NCI-H2227 treated with DMSO at 0.1 percent for 48 hours (cell line): Measurements from ENCODE around the gene AKAP10.
"Not testable (repeated sequence)": the region's sequence is repeated elsewhere in the genome, so short reads cannot be mapped to it uniquely, and the experiment has no call there.

Experiments used
- DNase-seq: peaks from one replicate; lab custom pipeline; 2025; lab: John Stamatoyannopoulos, UW

Gene AKAP10, protein sequence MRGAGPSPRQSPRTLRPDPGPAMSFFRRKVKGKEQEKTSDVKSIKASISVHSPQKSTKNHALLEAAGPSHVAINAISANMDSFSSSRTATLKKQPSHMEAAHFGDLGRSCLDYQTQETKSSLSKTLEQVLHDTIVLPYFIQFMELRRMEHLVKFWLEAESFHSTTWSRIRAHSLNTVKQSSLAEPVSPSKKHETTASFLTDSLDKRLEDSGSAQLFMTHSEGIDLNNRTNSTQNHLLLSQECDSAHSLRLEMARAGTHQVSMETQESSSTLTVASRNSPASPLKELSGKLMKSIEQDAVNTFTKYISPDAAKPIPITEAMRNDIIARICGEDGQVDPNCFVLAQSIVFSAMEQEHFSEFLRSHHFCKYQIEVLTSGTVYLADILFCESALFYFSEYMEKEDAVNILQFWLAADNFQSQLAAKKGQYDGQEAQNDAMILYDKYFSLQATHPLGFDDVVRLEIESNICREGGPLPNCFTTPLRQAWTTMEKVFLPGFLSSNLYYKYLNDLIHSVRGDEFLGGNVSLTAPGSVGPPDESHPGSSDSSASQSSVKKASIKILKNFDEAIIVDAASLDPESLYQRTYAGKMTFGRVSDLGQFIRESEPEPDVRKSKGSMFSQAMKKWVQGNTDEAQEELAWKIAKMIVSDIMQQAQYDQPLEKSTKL

GRCh38 chr17:19977293-19978208 is at the start of gene AKAP10:
Gene AKAP10, minus strand, starts transcription at chr17:19977828. Its CDS starts 149 bp downstream, at chr17:19977679.
- DNase-seq: peak; percentile 66

DNA sequence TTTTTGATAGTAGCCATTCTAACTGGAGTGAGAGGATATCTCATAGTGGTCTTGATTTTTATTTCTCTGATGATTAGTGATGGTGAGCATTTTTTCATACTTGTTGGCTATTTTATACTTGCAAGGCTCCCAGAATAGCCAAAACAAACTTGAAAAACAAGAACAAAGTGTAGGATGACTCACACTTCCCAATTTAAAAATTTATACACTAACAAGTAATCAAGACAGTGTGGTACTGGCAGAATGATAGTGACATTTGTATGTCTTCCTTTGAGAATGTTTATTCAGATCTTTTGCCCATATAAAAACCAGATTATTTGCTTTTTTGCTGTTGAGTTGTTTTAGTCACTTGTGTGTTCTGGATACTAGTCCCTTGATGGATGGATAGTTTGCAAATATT is 49.3 kb upstream of the AKAP10 start:
- no peak for DNase-seq

GRCh38 chr17:20022701-20023100 is 45.1 kb upstream of the AKAP10 start:
- DNase-seq: no peak

GRCh38 chr17:20016475-20016992 is 38.9 kb upstream of the AKAP10 start:
- DNase-seq: not testable (repeated sequence)

DNA sequence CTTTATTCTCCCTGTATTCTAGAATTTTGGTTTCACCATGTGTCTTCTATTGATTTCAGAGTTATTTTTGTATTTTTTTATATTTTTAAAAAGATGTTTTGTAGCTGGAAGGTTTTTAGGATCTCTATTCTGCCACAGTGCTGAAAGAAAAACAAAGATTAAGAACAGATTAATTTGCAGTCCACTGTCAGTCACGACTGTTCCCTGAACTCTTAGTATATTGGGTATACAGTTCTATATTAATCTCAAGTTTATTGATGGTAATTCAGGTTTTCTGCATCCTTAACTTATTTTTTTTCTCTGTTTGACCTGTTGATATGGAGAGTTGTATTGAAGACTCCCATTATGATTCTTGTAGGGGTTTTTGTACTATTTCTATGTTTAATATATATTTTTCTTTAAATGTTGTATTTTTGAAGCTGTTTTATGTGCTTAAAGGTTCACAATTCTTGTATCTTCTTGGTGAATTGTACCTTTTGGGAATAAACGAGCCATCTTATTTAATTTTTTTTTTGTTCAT is 34.4 kb upstream of the AKAP10 start:
- DNase-seq: no peak

GRCh38 chr17:20010936-20011335 is 33.3 kb upstream of the AKAP10 start:
- no peak for DNase-seq

GRCh38 chr17:20010099-20010863 is 32.7 kb upstream of the AKAP10 start:
- peak; percentile 35 for DNase-seq

GRCh38 chr17:20009302-20010098 is 31.9 kb upstream of the AKAP10 start, which contains the start of gene SPECC1:
Gene SPECC1, plus strand, starts transcription at chr17:20009359. Its CDS starts 87,293 bp downstream, at chr17:20096652.
- peak; percentile 54 for DNase-seq

DNA sequence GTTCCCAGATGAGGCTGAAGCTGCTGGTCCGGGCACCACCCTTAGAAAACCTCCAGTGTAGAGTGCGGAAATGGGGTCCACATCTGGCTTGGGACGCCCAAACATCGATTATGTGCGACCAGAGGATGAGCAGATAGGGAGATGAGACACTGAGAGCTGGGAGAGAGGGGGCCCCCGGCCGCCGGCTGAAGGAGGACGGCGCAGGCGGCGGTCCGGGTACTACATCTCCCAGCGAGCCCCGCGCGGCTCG is 31.3 kb upstream of the AKAP10 start:
- DNase-seq: no peak

DNA sequence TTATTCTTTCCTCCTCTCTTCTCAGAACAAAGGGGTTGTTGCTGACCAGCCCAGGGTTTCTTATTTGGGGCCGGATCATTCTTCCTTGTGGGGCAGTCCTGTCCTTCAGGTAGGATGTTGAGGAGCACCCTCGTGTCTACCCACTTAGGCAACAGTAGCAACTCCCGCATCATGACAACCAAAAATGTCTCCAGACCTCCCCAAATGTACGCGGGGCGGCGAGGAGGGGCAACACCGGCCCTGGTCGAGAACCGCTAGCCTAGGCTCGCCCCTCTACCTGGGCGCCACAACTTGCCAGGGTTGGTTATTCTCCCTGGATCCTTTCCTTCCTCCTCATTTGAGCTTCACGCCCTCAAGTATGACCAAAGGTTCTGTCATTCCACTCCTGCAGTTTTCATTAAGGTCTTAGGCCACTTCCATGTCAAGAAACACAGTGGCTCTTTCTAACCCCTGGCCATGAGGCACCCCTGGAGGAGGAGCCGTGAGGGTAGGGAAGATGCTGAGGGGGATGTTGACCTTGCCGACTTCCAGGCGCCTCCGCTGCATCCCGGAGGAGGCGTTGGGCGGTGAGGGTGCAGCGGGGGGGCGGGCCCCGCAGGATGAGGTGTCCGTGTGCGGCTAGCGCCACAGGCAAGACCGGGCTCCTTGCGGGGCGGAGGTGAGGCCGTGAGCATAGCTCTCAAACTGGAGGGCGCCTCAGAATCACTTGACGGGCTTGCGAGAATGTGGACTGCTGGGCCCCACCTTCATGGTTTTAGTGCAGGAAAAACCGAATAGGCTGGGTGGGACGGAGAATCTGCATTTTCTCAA is 30.8 kb upstream of the AKAP10 start:
- DNase-seq: no peak

DNA sequence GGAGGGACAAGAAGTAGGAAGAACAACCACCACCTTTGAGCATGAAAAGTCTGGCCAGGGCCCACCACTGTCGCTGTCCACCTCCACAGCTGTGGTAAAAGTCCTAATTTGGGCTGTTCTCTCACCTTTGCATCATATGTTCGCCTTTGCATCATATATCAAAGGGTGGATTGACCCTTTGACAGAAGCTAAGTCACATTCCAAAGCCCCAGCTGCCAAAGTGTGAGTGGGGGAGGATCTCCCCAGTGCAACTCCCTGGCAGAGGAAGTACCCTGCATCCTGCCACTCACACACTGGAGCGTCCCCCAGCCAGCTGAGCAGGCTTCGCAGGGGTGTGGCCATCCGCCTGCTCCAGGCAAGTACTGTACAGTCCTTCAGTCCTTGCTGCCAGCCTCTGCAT is 18.9 kb upstream of the AKAP10 start:
- DNase-seq: no peak

DNA sequence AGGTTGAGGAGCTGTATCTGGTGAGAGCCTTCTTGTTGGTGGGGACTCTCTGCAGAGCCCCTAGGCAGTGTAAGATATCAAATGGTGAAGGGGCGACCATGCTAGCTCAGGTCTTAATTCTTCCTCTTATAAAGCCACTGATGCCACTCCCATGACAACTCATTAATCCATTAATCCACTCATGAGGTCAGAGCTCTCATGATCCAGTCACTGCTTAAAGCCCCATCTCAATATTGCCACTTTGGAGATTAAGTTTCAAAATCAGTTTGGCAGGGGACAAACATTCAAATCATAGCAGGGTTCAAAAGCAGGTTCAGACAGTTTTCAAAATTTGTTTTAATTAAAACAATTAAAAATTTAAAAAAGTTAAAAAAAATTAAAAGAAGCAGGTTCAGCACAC is 18.5 kb upstream of the AKAP10 start:
- DNase-seq: no peak

DNA sequence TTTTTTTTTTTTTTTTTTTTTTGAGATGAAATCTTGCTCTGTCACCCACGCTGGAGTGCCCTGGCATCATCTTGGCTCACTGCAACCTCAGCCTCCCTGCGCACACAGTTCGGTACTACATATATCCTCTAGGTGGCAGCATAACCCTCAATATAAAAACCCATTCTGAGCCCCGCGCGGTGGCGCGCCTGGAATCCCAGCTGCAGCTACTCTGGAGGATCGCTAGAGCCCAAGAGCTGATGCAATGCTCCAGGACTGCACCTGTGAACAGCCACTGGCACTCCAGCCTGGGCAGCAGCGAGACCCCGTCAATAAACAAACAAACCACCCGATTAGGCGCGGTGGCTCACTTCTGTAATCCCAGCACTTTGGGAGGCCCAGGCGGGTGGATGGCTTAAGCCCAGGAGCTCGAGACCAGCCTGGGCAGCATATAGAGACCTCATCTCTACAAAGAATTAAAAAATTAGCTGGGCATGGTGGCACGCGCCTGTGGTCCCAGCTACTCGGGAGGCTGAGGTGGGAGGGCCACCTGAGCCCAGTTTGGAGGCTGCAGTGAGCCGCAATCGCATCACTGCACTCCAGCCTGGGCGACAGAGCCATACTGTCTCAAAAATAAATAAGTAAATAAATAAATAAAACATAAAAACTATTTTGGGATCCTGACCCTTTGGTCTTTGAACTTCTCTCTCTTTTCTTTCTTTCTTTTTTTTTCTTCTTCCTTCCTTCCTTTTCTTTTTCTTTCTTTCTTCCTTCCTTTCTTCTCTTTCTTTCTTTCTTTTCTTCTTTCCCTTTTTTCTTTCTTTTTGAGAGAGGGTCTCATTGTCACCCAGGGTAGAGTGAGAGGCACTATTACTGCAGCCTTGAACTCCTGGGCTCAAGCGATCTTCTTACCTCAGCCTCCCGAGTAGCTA is 15.4 kb upstream of the AKAP10 start:
- peak; percentile 84 for DNase-seq

- no peak for DNase-seq
Observed at GRCh38 chr17:19991252-19991885, 13.7 kb upstream of the AKAP10 start.

GRCh38 chr17:19987897-19988296 is 10.3 kb upstream of the AKAP10 start:
- no peak for DNase-seq

DNA sequence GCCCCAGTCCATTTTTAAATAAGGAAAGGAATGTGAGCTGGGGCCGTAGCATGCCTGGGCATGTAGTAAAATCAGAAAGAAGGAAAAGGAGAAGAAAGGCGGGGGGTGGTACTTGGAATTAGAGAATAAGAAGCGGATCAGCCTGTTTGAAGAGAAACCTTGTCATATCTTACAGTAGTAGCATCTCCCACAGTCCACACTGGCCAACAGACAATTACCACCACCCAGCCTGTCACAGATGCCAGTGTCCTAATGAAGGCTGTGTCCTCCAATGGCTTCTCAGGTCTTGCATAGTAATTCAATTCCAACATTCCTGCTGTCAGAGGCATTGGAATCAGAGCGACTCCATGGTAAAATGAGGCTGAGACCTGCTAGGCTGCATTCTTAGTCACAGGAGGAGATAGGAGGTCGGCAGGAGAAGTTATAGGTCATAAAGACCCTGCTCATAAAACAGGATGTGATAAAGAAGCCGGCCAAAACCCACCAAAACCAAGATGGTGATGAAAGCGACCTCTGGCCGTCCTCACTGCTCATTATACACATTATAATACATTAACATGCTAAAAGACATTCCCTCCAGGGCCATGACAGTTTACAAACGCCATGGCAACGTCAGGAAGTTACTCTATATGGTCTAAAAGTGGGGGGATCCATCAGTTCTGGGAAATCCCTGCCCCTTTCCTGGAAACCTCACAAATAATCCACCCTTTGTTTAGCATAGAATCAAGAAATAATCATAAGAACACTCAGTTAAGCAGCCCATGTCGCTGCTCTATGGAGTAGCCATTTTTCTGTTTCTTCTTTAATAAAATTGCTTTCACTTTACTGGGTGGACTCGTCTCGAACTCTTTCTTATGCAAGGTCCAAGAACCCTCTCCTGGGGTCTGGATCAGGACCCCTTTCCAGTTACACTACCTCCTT is 9.6 kb upstream of the AKAP10 start:
- no peak for DNase-seq
